Upper lobe of left lung (tissue), 6 donors: ENCODE measurements around the gene FAM219B. TPM values are rescaled to one million over a fixed set of nuclear protein-coding genes. Genes with fewer than 3 reads are reported as not detected.

Source experiments
- ATAC-seq, 2 donors: fragments of 200-7000 bp; cut with Tn5 transposase; one replicate each; pipeline ENCODE4 v1.9.1; 2022; ENCODE audit warnings: mild to moderate bottlenecking in 2 of 2, moderate library complexity in 2 of 2; ENCODE audit not compliant: low FRiP score in 2 of 2
- DNase-seq, 2 donors: peaks; one replicate each; pipeline ENCODE4 v3.0.0-alpha.2; 2019 to 2020
- H3K27ac ChIP-seq, 4 donors: fragments of 200-600 bp; sonication (generic); one replicate each; pipeline ENCODE4 v1.5.1; 2016 to 2019
- H3K27me3 ChIP-seq, 4 donors: fragments of 200-600 bp; sonication (generic); one replicate each; pipeline ENCODE4 v1.5.1; 2017 to 2019
- H3K36me3 ChIP-seq, 4 donors: fragments of 200-600 bp; sonication (generic); one replicate each; pipeline ENCODE4 v1.5.1; 2016 to 2019
- H3K4me1 ChIP-seq, 4 donors: fragments of 200-600 bp; sonication (generic); one replicate each; pipeline ENCODE4 v1.5.1; 2018 to 2019
- H3K4me3 ChIP-seq, 4 donors: fragments of 200-600 bp; sonication (generic); one replicate each; pipeline ENCODE4 v1.5.1; 2017 to 2019; ENCODE audit warnings: mild to moderate bottlenecking in 2 of 4, moderate library complexity in 1 of 4
- H3K9me3 ChIP-seq, 4 donors: fragments of 200-600 bp; sonication (generic); one replicate each; pipeline ENCODE4 v1.5.1; 2018 to 2019
- CTCF ChIP-seq, 6 experiments: fragments of 450-650 bp in 4 of 6; fragments of 200-600 bp in 2 of 6; sonication (generic) in 2 of 6; IDR thresholded peaks; one replicate each; pipeline ENCODE4 v1.5.1; 2016 to 2019; ENCODE audit warnings: antibody characterized with exemption in 6 of 6
- EP300 ChIP-seq, 4 donors: sonication (generic); formaldehyde crosslinking; IDR thresholded peaks; one replicate each; pipeline ENCODE4 v1.5.1; 2017; ENCODE audit warnings: antibody characterized with exemption in 4 of 4, control low read depth in 2 of 4
- POLR2A ChIP-seq, 4 donors: fragments of 450-650 bp; IDR thresholded peaks; one replicate each; pipeline ENCODE4 v1.5.1; 2016 to 2017; ENCODE audit warnings: antibody characterized with exemption in 4 of 4, mild to moderate bottlenecking in 2 of 4
- POLR2AphosphoS5 ChIP-seq, 2 donors: sonication (generic); formaldehyde crosslinking; IDR thresholded peaks; one replicate each; pipeline ENCODE4 v1.5.1; 2017; ENCODE audit warnings: antibody characterized with exemption in 2 of 2
- WGBS, 2 donors: methylation state at CpG; one replicate each; pipeline ENCODE4 v1.1.5; 2017 to 2018; 5-methylcytosine and 5-hydroxymethylcytosine counted together
- total RNA-seq, 6 donors: library from RNA; depleted of rRNA in 4 of 6; stranded (reverse); fragments of >200 nt in 4 of 6; gene quantifications; one replicate each; pipeline versions ENCODE4 v1.1.0 to v1.2.1, GENCODE V29; 2016 to 2021
- donor health status: DM: no; HTN: no; CAD: no; lungs with moderate emphysema.
- donor health status: DM: no; HTN: yes; CAD: no; lungs with severe emphysema.

FAM219B gene
- 100 to 1,000 TPM in 1 of 6 donors, 10 to 100 TPM in 5; 49.3 to 122 (median 71.5) TPM for total RNA-seq

GRCh38 chr15:74906450-74907162 lies at the start of gene FAM219B:
TSS of gene FAM219B (minus strand) at chr15:74906851. CDS start at chr15:74906800, 51 bp downstream.
- Histone ChIP-seq H3K27ac (peak within 1 kb of the TSS; percentile 91 to 98 (median 94)), H3K36me3 (peaks cover 4 to 39% (median 22%) of the 10 kb centered on the region in 4 donors), H3K4me3 (peak within 1 kb of the TSS; percentile 87 to 96 (median 90)), H3K4me1 (peaks cover 19 to 33% (median 25%) of the 10 kb centered on the region in 4 donors), H3K27me3 (no peaks in the 10 kb centered on the region), H3K9me3 (no peaks in the 10 kb centered on the region)
- DNase-seq (peak; percentile 95 to 96), ATAC-seq (peak; percentile 95 to 98)
- 0% methylated on average over 7 to 53 of the region's 74 CpGs for WGBS, 2 donors
- TF ChIP-seq POLR2AphosphoS5 (IDR thresholded peaks at IDR 0.05) (peak in 1 of 2 donors; percentile 88), POLR2A (IDR thresholded peaks at IDR 0.05) (peak; percentile 4 to 90 (median 82)), EP300 (IDR thresholded peaks at IDR 0.05) (no peak), CTCF (IDR thresholded peaks at IDR 0.05) (peak in 1 of 6 experiments; percentile 23)

- peak; percentile 18 to 23 for TF ChIP-seq POLR2AphosphoS5 (IDR thresholded peaks at IDR 0.05)
- TF ChIP-seq EP300 (IDR thresholded peaks at IDR 0.05) = no peak
- peak; percentile 31 to 83 (median 71) for TF ChIP-seq CTCF (IDR thresholded peaks at IDR 0.05)
- no peak for TF ChIP-seq POLR2A (IDR thresholded peaks at IDR 0.05)
- Histone ChIP-seq H3K4me3 (peak overlapping the region; percentile 51 to 80 (median 64)), H3K36me3 (no peaks in the 10 kb centered on the region), H3K27me3 (peaks cover 0 to 6% (median 3%) of the 10 kb centered on the region in 4 donors), H3K4me1 (peaks cover 45 to 63% (median 52%) of the 10 kb centered on the region in 4 donors), H3K9me3 (no peaks in the 10 kb centered on the region), H3K27ac (peak overlapping the region; percentile 69 to 89 (median 80))
- WGBS, 2 donors = 24 to 62% methylated on average over 29 to 55 of the region's 88 CpGs
- ATAC-seq (peak; percentile 62 to 81), DNase-seq (peak; percentile 85 to 95)
Observed at GRCh38 chr15:74955796-74956647, 49.4 kb upstream of the FAM219B start.

GRCh38 chr15:74955017-74955416 lies 48.4 kb upstream of the FAM219B start:
- Histone ChIP-seq H3K36me3 (no peaks in the 10 kb centered on the region), H3K27ac (peak overlapping the region in 1 of 4 donors; percentile 47), H3K4me3 (peak overlapping the region in 3 of 4 donors; percentile 51 to 80 (median 75)), H3K27me3 (peaks cover 0 to 6% (median 3%) of the 10 kb centered on the region in 4 donors), H3K4me1 (peaks cover 42 to 58% (median 54%) of the 10 kb centered on the region in 4 donors), H3K9me3 (no peaks in the 10 kb centered on the region)
- WGBS, 2 donors = 67 to 74% methylated on average over 8 of the region's 8 CpGs
- DNase-seq (no peak), ATAC-seq (no peak)
- TF ChIP-seq CTCF (IDR thresholded peaks at IDR 0.05) = no peak
- TF ChIP-seq EP300 (IDR thresholded peaks at IDR 0.05) = no peak
- TF ChIP-seq POLR2AphosphoS5 (IDR thresholded peaks at IDR 0.05) = no peak
- TF ChIP-seq POLR2A (IDR thresholded peaks at IDR 0.05) = no peak

- no peak for ATAC-seq
Observed at GRCh38 chr15:74954515-74954914, 47.9 kb upstream of the FAM219B start.

More at GRCh38 chr15:74954515-74954914, 47.9 kb upstream of the FAM219B start:
- Histone ChIP-seq H3K4me1 (peaks cover 38 to 58% (median 52%) of the 10 kb centered on the region in 4 donors), H3K27me3 (peaks cover 0 to 6% (median 3%) of the 10 kb centered on the region in 4 donors), H3K36me3 (no peaks in the 10 kb centered on the region), H3K9me3 (no peaks in the 10 kb centered on the region), H3K27ac (peak overlapping the region in 1 of 4 donors; percentile 47), H3K4me3 (peak overlapping the region in 2 of 4 donors; percentile 6 to 80)
- TF ChIP-seq EP300 (IDR thresholded peaks at IDR 0.05) = no peak
- no peak for TF ChIP-seq POLR2AphosphoS5 (IDR thresholded peaks at IDR 0.05)
- no peak for TF ChIP-seq CTCF (IDR thresholded peaks at IDR 0.05)
- no peak for TF ChIP-seq POLR2A (IDR thresholded peaks at IDR 0.05)
- DNase-seq = no peak
